RPMI8226 (cell line): ENCODE measurements around the gene ADAT3.

Source experiments
- DNase-seq: peaks from one replicate; pipeline ENCODE4 v3.0.0-alpha.2; 2015

ADAT3 gene

DNA sequence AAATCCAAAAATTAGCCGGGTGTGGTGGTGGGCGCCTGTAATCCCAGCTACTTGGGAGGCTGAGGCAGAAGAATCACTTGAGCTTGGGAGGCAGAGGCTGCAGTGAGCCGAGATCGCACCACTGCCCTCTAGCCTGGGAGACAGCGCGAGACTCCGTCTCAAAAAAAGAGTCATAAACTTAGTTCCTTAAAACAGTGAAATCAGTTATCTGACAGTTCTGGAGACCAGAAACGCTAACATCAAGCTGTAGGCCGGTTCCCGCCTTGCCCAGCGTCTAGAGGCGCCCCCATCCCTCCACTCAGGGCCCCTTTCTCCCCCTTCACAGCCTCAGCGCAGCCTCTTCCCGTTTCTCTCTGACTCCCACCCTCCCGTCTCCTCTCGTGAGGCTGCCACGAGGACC is 11.9 kb downstream of the ADAT3 start:
- no peak for DNase-seq

DNA sequence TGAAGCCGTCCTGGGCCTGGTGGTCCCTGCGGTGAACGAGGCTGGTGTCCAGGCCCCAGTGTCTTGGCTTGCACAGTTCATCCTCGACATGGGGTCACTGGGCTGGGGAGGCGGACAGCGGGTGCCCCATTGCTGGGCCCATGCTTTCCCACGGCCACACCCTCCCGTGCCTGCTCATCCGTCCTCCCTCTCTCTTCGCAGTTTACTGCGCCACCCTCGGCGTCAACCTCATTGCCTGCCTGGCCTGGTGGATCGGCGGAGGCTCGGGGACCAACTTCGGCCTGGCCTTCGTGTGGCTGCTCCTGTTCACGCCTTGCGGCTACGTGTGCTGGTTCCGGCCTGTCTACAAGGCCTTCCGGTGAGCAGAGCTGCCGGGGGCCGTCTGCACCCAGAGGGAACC is 12.7 kb downstream of the ADAT3 start:
- DNase-seq: no peak

DNA sequence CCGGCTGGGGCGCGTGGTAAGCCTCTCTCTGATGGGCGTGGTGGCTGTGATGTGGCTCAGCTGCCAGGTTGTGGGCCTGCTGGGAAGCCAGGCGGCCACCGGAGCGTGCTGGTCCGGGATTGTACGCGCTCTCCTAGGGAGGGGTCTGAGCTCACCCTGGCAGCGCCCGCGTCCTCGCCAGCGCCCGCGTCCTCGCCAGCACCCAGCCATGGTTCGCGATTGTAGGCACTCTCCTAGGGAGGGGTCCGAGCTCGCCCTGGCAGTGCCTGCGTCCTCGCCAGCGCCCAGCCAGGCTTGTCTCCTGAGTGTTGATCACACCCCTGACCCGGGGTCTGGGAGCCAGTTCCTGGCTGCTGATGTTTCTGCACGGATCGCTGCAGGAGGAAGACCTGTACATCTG is 13.8 kb downstream of the ADAT3 start:
- DNase-seq: no peak

DNA sequence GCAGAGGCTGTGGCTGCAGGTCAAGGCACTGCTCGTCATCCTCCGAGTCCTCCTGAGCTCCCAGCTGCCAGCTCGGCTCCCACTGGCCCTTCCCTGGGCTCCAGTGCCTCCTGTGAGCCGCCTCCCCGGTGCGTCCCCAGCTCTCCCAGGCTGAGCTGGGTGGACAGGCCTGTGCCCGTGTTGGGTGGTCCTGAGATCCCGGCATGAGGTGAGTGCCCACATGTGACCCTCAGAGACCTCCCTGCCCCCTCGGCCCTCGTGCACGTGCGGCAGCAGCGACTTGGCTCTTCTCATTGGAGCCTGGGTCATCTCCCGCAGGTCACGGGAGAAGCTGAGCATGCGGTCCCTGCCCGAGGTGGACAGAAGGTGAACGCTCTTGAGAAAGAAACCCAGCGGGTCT is 15.4 kb downstream of the ADAT3 start:
- DNase-seq: no peak

DNA sequence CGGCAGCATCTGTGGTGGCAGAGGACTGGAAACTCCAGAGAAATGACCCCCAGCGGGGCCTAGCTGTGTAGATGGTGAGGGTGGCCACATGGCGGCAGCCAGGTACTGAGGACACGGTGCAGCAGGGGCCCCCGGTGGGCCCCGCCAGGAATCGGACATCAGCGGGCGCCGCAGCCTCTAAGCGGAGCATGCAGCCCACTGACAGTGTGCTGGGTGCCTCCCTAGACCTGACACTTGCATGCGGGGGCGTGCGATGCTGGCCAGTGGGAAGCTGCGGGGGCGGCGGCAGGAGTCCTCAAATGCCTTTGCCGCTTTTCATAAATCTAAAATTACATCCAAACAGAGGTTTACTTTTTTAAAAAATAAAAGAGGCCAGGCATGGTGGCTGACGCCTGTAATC is 16.1 kb downstream of the ADAT3 start:
- DNase-seq: no peak

DNA sequence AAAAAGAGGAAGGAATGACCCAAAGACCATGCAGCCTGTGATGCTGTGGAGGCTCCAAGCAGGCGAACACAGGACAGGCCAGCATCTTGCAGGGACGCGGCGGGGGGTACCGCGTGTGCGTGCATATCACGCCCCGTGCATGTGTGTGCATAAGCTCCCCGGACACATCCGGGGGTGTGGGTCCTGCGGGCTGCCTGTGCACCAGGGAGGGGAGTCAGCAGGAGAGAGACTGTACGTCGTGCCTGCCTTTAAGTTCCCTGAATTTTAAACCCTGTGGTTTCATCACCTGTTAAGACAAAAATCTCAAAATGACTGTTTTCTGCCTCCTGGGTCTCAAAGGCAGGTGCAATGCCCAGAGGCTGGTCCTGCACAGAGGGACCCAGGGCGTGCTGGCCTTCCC is 16.6 kb downstream of the ADAT3 start:
- no peak for DNase-seq

DNA sequence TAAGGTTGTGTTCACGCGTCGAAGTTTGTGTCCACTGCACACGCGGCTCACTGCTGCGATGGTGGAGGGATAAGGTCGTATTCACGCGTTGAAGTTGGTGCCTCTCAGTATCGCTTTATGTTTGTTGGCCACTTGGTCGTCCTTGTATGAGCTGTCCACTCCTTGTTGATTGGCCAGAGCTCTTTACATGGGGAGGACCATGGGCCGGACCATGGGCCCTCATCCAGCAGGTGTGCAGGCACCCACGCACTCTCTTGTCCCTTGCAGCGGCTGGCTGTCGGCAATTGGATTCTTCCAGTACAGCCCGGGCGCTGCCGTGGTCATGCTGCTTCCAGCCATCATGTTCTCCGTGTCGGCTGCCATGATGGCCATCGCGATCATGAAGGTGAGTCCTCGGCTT is 17.6 kb downstream of the ADAT3 start:
- DNase-seq: no peak

DNA sequence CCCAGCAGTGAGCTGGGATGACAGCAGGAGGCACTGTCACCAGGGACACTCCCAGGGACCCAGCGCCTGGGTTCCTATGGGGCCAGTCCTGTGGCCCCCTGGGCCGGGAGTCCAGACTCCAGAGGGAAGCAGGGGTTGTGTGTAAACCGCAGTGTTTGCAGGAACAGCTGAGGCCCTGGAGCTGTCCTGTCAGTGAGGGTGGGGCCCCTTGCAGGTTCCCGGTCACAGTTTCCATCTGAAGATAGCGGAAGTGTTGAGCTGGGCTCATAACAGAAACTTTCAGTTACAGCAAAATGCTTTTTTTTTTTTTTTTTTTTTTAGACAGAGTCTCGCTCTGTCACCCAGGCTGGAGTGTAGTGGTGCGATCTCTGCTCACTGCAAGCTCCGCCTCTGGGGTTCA is 18.1 kb downstream of the ADAT3 start:
- no peak for DNase-seq

DNA sequence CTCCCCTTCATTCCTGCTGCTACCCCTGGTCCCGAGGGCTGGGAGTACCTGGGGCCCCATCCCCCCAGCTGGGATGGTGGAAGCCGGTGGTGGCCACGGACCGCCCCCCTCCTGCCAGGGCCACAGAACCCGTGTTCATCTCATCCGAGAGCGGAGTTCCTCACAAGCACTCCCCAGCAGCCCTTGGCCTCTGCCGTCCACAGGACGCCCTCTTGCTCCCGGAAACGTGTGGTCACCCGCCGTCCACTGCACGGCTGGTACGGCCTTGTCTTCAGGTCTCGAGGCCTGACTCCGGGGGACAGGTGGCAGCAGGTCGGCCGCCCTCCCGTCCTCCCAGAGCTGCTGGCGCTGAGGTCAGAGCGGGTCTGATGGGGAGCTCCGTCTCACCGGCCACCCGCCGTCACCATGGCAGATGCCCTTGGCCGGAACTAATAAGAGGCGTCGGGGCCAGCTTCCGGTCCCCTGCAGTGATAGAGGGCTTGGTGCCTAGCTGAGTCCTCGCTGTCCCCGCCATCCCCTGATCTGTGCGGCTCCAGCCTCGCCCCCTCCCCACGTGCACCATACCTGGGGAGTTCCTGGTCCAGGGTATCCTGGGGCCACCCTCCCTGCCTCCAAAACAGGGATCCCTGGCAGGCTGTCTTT is 19.2 kb downstream of the ADAT3 start:
- DNase-seq: no peak

DNA sequence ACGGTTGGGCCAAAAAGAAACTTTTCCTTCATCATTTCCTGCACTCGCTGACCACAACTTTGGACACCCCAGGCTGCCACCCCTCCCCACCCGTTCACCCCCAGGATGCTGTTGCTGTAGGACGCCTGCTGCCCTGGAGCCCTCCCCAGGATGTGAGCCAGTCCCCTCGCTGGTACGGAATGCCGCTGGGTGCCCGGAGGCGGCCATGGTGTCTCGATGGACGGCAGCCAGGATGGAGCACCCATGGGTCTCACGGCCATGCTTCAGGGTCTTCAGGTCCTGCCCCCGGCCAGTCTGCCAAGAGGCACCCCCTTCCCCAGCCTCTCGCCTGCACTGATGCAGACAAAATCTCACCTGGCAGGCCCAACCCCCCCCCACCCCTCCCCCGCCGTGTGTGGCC is 20.3 kb downstream of the ADAT3 start:
- no peak for DNase-seq

DNA sequence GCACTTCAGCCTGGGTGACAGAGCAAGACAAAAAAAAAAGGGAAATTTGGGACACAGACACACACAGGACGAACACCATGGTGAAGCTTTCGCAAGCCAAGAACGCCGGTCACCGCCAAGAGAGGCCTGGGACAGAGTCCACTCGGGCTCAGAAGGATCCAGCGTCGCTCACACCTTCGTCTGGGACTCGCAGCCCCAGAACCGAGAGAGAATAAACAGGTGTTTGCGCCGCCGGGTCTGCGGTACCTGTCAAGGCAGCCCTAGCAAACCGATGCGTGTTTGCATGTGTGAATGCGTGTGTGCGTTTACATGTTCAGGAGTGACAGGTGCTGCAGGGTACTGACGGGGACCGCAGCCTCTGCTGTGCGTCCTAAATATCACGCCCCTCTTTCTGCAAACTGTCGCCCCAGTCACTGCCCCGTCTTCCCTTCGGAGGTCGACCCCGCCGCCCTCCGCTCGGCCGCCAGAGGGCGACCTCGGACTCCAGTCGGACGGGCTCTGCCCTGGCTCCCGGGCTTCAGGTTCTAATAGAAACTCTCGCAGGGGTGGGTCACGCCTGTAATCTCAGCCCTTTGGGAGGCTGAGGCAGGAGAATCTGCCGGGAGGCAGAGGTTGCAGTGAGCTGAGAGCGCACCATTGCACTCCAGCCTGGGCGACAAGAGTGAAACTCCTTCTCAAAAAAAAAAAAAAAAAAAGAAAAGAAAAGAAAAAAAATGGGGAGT is 24.0 kb downstream of the ADAT3 start:
- peak; percentile 89 for DNase-seq

DNA sequence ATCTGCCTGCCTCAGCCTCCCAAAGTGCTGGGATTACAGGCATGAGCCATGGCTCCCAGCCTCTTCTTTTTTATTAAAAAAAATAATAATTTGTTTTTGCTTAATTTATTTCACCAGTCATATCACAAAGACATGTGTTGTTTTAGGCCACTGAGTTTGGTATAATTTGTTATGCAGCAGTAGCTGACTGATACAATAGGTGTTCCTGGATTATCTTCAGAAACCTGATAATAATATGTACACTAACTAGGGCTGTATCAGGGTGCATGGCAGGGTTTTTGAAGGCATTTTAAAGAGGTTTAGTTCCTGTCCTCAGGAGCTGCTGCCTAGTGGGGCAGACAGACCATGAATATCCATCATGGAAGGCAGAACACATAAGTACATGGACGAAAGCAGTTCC is 26.2 kb downstream of the ADAT3 start:
- no peak for DNase-seq

DNA sequence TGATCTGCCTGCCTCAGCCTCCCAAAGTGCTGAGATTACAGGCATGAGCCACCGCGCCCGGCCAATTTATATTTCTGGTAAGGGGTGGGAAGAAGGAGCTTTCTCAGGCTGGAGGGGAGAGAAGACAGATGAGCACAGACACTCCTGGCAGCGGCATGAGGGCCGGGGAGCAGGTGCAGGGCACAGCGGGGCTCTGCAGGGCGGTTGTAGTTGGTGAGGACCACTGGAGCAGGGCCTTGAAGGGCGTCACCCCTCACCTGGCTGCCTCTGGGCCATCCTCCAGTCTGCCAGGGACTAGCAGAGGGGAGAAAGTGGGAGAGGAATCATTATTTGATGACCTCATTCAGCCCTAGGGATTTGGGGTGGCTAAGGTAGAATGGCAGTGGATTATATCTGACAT is 27.2 kb downstream of the ADAT3 start:
- no peak for DNase-seq

DNA sequence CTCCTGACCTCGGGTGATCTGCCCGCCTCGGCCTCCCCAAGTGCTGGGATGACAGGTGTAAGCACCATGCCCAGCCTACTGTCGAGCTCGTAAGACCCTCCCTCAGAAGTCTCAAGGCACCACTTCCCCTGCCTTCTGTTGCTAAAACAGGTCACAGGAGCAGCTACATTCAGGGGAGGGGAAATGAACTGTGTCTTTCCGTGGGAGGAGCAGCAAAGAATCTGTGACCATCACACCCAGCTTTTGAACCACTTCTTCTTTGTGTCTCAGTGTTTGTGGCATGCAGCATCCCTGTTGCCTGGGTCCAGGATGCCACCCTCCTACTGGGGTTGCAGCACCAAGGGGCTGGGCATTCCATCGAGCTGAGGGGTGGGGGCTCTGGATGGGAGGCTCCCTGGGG is 28.0 kb downstream of the ADAT3 start:
- no peak for DNase-seq

DNA sequence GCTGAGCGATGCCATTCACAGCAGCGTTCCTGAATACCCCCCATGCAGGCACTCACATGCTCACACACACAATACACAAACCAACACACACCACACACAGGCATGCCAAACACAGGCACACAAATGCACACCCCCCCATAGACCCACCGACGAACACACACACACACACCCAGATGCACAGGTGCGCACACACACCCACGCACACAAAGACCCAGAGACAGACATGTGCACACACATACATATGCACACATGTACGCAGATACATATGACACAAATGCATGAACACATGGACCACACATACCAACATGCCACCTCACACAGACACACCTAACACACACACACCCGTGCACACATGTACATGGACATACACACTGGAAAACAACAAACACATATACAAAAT is 28.7 kb downstream of the ADAT3 start:
- DNase-seq: no peak

DNA sequence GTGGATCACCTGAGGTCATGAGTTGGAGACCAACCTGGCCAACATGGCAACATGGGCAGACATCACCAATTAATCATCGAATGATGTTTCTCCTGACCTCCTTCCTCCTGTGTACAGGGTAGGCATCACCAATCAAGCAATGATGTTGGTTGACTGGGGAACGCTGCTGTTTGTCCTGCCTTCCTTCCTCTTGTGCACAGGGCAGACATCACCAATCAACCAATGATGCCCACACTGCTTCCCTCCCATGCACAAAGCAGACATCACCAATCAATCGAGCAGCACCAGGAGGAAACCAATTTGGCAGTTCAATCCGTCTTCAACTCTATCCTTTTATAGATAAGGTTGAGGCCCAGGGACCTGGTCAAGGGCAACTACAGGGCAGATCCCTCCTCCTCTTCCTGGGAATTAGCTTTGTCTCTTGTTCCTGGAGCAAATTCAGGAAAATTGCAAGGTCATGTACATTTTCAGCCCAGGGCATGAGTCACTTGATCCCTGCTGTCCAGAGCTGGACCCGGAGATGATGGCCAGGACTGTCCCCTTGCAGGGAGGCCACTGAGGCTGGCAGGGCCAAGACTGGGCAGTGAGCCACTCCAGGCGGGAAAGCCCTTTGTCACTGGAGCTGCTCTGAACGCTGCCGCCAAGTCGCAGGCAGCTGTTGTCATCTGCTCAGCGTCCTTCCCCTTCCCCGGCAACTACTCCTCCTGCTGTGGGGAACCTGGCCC is 30.4 kb downstream of the ADAT3 start:
- DNase-seq: peak; percentile 54

DNA sequence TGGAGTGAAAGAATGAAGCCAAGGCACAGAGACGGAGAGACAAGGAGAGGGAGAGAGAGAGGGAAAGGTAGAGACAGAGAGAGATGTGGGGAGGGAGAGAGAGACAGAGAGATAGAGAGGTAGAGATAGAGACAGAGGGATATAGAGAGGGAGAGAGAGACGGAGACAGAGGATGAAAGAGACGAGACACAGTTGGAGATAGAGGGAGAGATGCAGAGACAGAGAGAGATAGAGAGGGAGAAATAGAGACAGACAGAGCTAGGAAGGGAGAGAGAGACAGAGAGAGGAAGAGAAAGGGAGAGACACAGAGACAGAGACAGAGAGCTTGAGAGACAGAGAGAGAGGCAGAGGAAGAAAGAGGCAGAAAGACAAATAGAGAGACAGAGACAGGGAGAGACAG is 31.2 kb downstream of the ADAT3 start:
- DNase-seq: no peak

DNA sequence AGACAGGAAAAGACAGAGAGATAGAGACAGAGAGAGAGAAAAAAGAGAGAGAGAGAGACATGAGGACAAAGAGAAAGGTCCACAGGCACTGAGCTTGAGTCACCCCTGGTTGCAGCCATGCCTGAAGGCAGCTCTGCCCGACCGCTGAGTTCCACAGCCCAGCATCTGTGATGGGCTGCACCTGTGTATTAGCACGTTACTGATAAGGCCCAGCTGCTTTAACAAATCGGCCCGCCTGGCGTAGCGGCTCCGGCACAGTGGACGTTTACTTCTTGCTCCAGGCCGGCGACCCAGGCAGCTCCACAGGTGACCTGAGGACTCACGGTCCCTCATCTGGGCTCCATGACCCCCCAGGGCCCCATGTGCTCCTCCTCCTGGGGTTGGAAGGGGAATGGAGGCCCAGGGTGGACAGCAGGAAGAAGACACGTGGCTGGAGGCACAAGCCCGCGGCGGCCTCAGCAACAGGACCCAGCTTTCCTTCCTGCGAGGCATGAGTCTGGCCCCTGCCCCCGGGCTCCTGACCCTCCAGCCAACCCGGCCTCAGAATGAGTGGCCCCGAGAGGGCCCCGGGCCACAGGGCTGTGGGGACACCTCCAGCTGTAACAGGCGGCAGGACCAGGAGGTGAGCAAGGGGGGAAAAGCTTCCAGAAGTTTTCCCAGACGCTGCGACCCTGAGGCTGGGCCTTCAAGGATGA is 31.9 kb downstream of the ADAT3 start:
- no peak for DNase-seq

DNA sequence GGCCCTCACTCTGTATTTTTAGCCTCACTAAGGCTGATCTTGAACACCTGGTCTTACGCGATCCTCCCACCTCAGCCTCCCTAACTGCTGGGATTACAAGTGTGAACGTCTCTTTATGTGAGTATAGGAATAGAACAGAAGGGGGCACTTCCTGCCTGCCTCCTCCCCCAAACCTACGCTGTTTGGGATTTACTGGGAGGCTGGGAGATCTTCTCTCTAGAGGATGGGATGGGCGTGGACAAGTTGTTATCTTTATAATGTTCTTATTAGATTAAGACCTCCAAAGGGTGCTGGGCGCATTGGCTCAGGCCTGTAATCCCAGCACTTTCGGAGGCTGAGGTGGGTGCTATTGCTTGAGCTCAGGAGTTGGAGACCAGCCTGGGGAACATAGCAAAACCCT is 32.9 kb downstream of the ADAT3 start:
- DNase-seq: no peak

DNA sequence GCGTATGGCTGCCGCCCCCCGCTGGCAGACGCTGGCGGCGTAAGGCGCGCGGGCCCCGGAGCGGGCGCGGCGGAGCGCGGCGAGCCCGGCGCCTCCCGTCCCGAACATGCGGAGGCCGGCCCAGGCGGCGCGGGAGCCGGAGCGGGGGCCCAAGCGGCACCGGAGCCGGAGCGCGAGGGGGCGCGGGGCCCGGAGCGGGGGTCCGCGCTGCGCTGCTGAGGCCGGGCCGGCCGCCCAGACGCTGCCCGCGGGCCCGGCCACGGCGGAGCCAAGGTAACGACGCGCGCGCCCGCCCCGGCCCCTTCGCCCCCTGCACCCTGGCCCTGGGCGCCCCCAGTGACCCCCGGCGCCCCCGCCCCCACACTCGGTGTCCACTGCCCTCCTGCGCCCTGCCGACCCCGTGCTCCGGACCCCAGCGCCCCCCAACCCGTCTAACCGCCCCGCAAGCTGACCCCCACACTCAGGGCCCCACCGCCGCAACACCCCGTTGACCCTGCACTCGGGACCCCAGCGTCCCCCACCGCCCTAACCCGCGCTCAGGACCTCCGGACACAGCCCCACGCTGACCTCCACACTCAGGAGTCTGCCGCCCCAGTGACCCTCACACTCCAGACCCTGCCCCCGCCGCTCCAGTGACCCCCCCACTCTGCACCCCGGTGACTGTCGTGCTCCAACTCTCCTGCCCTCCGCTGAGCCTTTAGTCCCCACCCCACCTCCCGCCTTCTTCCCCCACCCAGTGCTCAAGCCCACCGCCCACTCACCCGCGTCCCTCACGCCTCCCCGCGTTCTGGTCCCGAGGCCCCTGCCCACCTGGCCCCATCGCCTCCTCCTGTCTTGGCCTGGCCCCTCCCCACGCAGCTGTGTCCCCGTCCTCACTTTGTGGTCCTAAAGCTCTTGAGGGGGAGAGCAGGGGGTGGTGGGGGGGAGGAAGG is 36.2 kb downstream of the ADAT3 start, which contains the start of gene CSNK1G2:
Gene CSNK1G2, plus strand, starts transcription at position 27 of the 932 bp plus-strand sequence. CDS start 28,601 bp downstream, outside the sequence.
- DNase-seq: no peak

DNA sequence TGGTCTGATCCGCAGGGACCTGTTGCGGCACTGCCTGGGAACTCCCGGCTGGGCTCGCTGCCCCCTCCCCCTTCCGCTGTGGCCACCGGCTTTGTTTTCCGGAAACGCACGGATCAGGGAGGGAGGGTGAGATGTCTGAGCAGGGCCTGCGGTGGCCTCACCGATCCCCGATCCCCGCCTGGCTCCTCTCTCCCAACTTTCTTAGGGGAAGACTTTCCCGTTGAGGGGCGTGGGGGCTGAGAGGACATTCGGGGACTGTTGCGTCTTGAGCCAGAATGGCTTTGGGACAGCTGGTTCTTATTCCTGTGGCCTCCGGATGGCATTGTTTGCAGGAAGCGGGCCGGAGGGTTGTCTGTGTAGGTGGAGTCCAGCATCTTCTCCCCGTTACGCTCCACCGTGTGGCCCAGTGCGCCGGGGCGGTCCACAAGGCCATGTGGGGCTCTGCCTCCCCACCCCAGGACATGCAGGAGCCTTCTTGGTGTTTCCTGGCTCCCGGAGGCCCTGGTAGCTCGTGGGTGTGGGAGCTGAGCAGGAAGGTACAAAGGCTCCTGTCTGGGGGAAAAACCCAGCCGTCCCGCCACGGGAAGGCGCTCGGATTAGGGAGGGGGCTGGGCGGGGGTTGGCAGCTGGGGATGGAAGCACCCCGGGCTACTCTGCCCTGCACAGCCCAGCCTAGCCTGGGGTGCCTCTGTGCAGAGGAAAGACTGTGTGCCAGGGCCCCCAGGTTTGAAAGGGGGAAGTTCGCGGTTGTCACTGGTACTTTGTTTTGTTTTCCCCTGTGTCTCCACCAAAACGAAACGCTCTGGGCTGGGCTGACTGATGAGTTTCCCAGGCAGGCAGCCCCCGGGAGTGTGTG is 37.1 kb downstream of the ADAT3 start:
- peak; percentile 83 for DNase-seq
